Heart left ventricle (tissue), 16 donors: ENCODE measurements around the gene GNA15. TPM values are rescaled to one million over a fixed set of nuclear protein-coding genes. Genes with fewer than 3 reads are reported as not detected.
A peak's percentile ranks its signal among the peaks of the same experiment; 100 is the strongest.

Source experiments
- ATAC-seq, 4 donors: fragments of 200-7000 bp; cut with Tn5 transposase; one replicate each; pipeline ENCODE4 v1.9.1; 2020 to 2022; ENCODE audit warnings: moderate library complexity in 4 of 4, mild to moderate bottlenecking in 3 of 4, moderate number of reproducible peaks in 1 of 4
- DNase-seq, 5 donors: peaks; one replicate each; pipeline ENCODE4 v3.0.0-alpha.2; 2020
- H3K27ac ChIP-seq, 12 donors: fragments of 200-600 bp; sonication (generic) in 4 of 12; one replicate each; pipeline versions ENCODE4 v1.5.0 to v1.8.0; 2016 to 2022; ENCODE audit warnings: mild to moderate bottlenecking in 2 of 12
- H3K27me3 ChIP-seq, 9 donors: fragments of 200-600 bp; sonication (generic) in 2 of 9; one replicate each; pipeline versions ENCODE4 v1.5.1 to v1.8.0; 2016 to 2022; ENCODE audit warnings: mild to moderate bottlenecking in 3 of 9
- H3K36me3 ChIP-seq, 9 donors: fragments of 200-600 bp; sonication (generic) in 2 of 9; one replicate each; pipeline versions ENCODE4 v1.5.0 to v1.8.0; 2018 to 2022; ENCODE audit warnings: mild to moderate bottlenecking in 2 of 9
- H3K4me1 ChIP-seq, 12 donors: fragments of 200-600 bp; sonication (generic) in 4 of 12; one replicate each; pipeline versions ENCODE4 v1.5.0 to v1.8.0; 2016 to 2022; ENCODE audit warnings: mild to moderate bottlenecking in 3 of 12
- H3K4me3 ChIP-seq, 12 donors: fragments of 200-600 bp; sonication (generic) in 4 of 12; one replicate each; pipeline versions ENCODE4 v1.5.0 to v1.8.0; 2017 to 2022; ENCODE audit warnings: mild to moderate bottlenecking in 9 of 12, moderate library complexity in 4 of 12
- H3K9me3 ChIP-seq, 12 donors: fragments of 200-600 bp; sonication (generic) in 4 of 12; one replicate each; pipeline versions ENCODE4 v1.5.0 to v1.8.0; 2016 to 2022; ENCODE audit warnings: mild to moderate bottlenecking in 1 of 12
- POLR2A ChIP-seq, 2 donors: fragments of 450-650 bp; IDR thresholded peaks; one replicate each; pipeline ENCODE4 v1.6.1; 2017; ENCODE audit warnings: antibody characterized with exemption in 2 of 2, mild to moderate bottlenecking in 2 of 2, moderate library complexity in 2 of 2
- whole genome bisulfite sequencing, 4 donors: extraction: QIAGEN DNeasy Blood & Tissue Kit in 2 of 4; methylation state at CpG; one replicate each; pipeline versions ENCODE4 v1.1.5 to v1.1.7; 2013 to 2018; 5-methylcytosine and 5-hydroxymethylcytosine counted together
- intact Hi-C, 10 donors: fragments of 100-400 bp; cut with DNase I; formaldehyde crosslinking; loops; one replicate each; pipeline versions ENCODE4 v1.11.1 to v1.14.2; 2022
- polyA plus RNA-seq, 2 donors: library from polyadenylated mRNA; stranded (reverse); fragments of 200-250 nt; gene quantifications; one replicate each; pipeline ENCODE4 v1.2.3, GENCODE V29; 2013
- total RNA-seq, 9 donors: library from RNA; depleted of rRNA in 2 of 9; stranded (reverse); fragments of >200 nt in 2 of 9; fragmentation: NEBNext Ultra II Directional in 3 of 9; extraction: Animal tissue kit (Norgen Biotek cat#: 25700) in 3 of 9; gene quantifications; one replicate each; pipeline versions ENCODE4 v1.1.0 to v1.2.4, GENCODE V29; 2016 to 2023
- TF ChIP-seq, protein P1 (sequence below), 12 donors: fragments of 200-600 bp; sonication (generic) in 4 of 12; IDR thresholded peaks; one replicate each; pipeline versions ENCODE4 v1.5.0 to v1.8.0; 2018 to 2022; ENCODE audit warnings: antibody characterized with exemption in 12 of 12, mild to moderate bottlenecking in 5 of 12
- donor health status: ischemic (EF 13 %, LVEDD 7.1; RV severe dilation, severe dysfunction).
- donor health status: healthy with polysubstance abuse.
- donor health status: DM: no; HTN: yes; CAD: no.
- donor health status: DM: no; HTN: no; CAD: no.
- donor health status: ischemic (EF 25% LVEDD 6.9; RV normal size, moderate dysfunction).
- donor health status: ischemic (EF 25% LVEDD 5.7; RV mildly dilated, moderate dysfunction).
- donor health status: healthy.
- donor health status: DM: yes; HTN: yes; CAD: no.
- donor health status: ischemic (EF 35%, LVEDD 5.7; RV mildly dilated, moderate dysfunction).
- donor health status: nonischemic (EF 11% LVEDD 7.7; RV severe dilation, severe dysfunction).
- donor health status: DM: yes; HTN: yes; CAD: no.
- donor health status: PGD.
- donor health status: ischemic (EF 29% LVEDD 5.4; RV normal size, mild dysfunction).
- donor health status: nonischemic (EF 23%, LVEDD 6.1; RV moderate dilation, normal function).

Gene GNA15
- total and polyA plus RNA-seq, 11 donors: 0.69 to 15.2 (median 1.7) TPM

DNA sequence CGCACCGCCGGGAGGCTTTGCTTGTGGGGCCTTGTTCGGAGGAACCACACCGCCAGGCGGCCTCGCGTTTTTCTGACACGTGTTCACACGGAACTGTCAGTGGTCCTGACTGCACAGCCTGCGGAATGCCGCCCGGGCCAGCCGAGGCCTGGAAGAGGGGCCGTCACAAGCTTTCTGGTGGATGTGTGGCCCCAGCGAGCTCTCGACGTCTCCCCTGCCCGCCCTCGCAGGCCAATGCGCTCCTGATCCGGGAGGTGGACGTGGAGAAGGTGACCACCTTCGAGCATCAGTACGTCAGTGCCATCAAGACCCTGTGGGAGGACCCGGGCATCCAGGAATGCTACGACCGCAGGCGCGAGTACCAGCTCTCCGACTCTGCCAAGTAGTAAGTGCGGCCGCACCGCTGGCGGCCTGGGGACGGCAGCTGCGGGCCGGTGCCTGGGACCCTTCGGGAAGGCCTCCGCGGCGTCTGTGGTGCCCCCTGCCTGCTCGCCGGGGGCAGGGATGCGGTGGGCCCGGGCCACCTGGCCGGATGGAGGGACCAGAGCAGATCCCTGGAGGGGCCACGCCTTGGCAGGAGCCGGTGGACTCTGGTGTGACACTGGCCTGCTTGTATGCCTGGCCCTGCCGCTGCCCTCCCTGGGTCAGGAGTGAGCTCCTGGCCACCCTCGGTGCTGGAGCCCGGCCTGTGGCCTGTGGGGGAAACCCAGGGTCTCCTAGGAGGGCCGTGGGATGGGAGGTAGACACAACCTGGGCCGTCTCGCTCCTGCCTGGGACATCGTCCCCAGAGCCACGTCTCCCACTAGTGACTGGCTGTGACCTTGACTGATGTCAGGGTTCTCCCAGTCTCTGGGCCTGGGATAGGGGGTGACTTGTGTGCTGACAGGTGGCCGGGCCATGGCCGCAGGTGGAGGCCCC, 22.5 kb upstream of the GNA15 start:
- Histone ChIP-seq H3K36me3 (peaks cover 0 to 72% (median 43%) of the 10 kb centered on the region in 9 donors), H3K4me1 (peaks cover 0 to 21% (median 9%) of the 10 kb centered on the region in 12 donors), H3K4me3 (no peak overlapping the region), H3K9me3 (no peaks in the 10 kb centered on the region), H3K27me3 (no peaks in the 10 kb centered on the region), H3K27ac (peak overlapping the region in 8 of 12 donors; percentile 10 to 75 (median 62))
- intact Hi-C loops: loop anchor here in 1 of 10 donors (5.0 kb wide), 1 partner anchor 36 kb away; no protein-coding TSS in a partner anchor
- 85 to 86% (median 85%) methylated on average over 32 to 59 of the region's 59 CpGs for WGBS, 4 donors
- DNase-seq: peak in 2 of 5 donors; percentile 17 to 59
- TF ChIP-seq, protein P1, sequence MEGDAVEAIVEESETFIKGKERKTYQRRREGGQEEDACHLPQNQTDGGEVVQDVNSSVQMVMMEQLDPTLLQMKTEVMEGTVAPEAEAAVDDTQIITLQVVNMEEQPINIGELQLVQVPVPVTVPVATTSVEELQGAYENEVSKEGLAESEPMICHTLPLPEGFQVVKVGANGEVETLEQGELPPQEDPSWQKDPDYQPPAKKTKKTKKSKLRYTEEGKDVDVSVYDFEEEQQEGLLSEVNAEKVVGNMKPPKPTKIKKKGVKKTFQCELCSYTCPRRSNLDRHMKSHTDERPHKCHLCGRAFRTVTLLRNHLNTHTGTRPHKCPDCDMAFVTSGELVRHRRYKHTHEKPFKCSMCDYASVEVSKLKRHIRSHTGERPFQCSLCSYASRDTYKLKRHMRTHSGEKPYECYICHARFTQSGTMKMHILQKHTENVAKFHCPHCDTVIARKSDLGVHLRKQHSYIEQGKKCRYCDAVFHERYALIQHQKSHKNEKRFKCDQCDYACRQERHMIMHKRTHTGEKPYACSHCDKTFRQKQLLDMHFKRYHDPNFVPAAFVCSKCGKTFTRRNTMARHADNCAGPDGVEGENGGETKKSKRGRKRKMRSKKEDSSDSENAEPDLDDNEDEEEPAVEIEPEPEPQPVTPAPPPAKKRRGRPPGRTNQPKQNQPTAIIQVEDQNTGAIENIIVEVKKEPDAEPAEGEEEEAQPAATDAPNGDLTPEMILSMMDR (IDR thresholded peaks at IDR 0.05): no peak
- no peak for TF ChIP-seq POLR2A (IDR thresholded peaks at IDR 0.05)
- peak; percentile 9 to 40 (median 26) for ATAC-seq

DNA sequence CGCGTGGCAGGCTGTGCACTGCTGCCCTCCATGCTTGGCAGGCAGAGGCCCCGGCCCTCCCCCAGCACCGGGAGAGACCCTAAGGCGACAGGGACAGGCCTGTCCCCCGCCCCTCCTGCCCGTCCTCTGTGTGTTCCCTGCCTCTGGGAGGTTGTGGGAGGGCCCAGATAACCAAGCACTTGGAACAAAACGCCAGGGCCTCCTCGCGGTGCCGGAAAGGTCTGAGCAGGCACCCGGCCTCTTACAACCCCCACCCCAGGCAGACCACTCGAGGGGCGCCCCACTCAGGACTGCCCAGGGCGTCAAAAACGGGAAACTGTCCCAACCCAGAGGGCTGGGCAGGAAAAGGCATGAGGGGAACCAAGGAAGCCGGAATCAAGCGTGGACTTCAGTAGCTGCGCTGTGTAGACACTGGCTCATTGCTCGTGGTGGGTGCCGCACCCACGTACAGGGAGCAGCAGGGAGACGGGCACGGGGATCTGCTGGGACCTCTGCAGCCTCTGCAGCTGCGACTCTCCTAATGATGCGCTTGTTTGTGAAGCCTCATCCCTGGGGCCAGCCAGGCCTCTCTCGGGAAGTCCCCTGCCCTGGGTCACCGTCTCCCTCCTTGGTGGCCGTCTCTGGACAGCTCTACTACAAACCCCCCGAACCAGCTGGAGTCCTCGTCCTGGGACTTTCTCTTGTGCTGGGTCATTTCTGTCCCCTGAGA, 21.7 kb upstream of the GNA15 start:
- DNase-seq (peak in 2 of 5 donors; percentile 21 to 60), ATAC-seq (peak; percentile 42 to 59 (median 51))
- Histone ChIP-seq H3K4me3 (no peak overlapping the region), H3K4me1 (peaks cover 0 to 15% (median 9%) of the 10 kb centered on the region in 12 donors), H3K9me3 (no peaks in the 10 kb centered on the region), H3K36me3 (peaks cover 0 to 80% (median 51%) of the 10 kb centered on the region in 9 donors), H3K27ac (peak overlapping the region in 8 of 12 donors; percentile 10 to 75 (median 62)), H3K27me3 (no peaks in the 10 kb centered on the region)
- 63 to 66% (median 65%) methylated on average over 25 to 31 of the region's 31 CpGs for WGBS, 4 donors
- TF ChIP-seq, protein P1 (IDR thresholded peaks at IDR 0.05): no peak
- TF ChIP-seq POLR2A (IDR thresholded peaks at IDR 0.05): no peak
- intact Hi-C loops: loop anchor here in 1 of 10 donors (5.0 kb wide), 1 partner anchor 37 kb away; no protein-coding TSS in a partner anchor

DNA sequence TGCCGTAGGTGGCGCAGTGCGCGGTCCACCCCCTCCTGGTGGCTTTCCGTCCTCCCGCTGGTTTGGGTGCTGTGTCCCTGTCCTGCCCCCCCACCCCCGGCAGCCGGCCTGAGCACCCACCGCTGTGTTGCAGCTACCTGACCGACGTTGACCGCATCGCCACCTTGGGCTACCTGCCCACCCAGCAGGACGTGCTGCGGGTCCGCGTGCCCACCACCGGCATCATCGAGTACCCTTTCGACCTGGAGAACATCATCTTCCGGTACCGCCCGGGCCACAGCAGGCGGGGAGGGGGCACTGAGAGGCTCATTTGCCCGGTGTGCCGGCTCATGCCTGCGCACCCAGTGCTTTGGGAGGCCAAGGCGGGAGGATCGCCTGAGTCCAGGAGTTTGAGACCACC, 21.0 kb upstream of the GNA15 start:
- H3K27me3 ChIP-seq: no peaks in the 10 kb centered on the region
- TF ChIP-seq, protein P1 (IDR thresholded peaks at IDR 0.05): no peak
- TF ChIP-seq POLR2A (IDR thresholded peaks at IDR 0.05): no peak
- no peak for ATAC-seq
- H3K4me3 ChIP-seq: no peak overlapping the region
- 92 to 95% (median 94%) methylated on average over 28 to 29 of the region's 29 CpGs for whole genome bisulfite sequencing, 4 donors
- H3K4me1 ChIP-seq: peaks cover 0 to 15% (median 9%) of the 10 kb centered on the region in 12 donors
- intact Hi-C loops: loop anchor here in 1 of 10 donors (5.0 kb wide), 1 partner anchor 38 kb away; no protein-coding TSS in a partner anchor
- no peak overlapping the region for H3K27ac ChIP-seq
- no peaks in the 10 kb centered on the region for H3K9me3 ChIP-seq
- peaks cover 0 to 85% (median 55%) of the 10 kb centered on the region in 9 donors for H3K36me3 ChIP-seq
- peak in 1 of 5 donors; percentile 21 for DNase-seq
